IMR-90 (cell line): ENCODE data around the gene ZNF544.

Experiments used
- BHLHE40 ChIP-seq: fragments of 150-350 bp; IDR thresholded peaks from 2 replicates; pipeline ENCODE4 v1.6.1; 2016; ENCODE audit warnings: mild to moderate bottlenecking, low read depth, low read length
- CEBPB ChIP-seq: IDR thresholded peaks from 2 replicates; pipeline ENCODE4 v1.6.1; 2012; ENCODE audit warnings: low read depth, low read length, improper control_type of control experiment
- CTCF ChIP-seq: conservative IDR thresholded peaks from 2 replicates; pipeline ENCODE4 v1.5.1; 2012; ENCODE audit warnings: mild to moderate bottlenecking, low read depth, low read length, improper control_type of control experiment
- FOS ChIP-seq: fragments of 150-350 bp; IDR thresholded peaks from 2 replicates; pipeline ENCODE4 v1.6.1; 2016; ENCODE audit warnings: low read depth, low read length
- MAZ ChIP-seq: IDR thresholded peaks from 2 replicates; pipeline ENCODE4 v1.6.1; 2012; ENCODE audit warnings: low read depth, mild to moderate bottlenecking, low read length, improper control_type of control experiment, moderate library complexity, borderline replicate concordance
- MXI1 ChIP-seq: IDR thresholded peaks from 2 replicates; pipeline ENCODE4 v1.6.1; 2012; ENCODE audit warnings: low read depth, mild to moderate bottlenecking, low read length, moderate library complexity, borderline replicate concordance
- POLR2A ChIP-seq: IDR thresholded peaks from 2 replicates; pipeline ENCODE4 v1.6.1; 2012; ENCODE audit warnings: mild to moderate bottlenecking, low read depth, low read length
- RAD21 ChIP-seq: IDR thresholded peaks from 2 replicates; pipeline ENCODE4 v1.6.1; 2012; ENCODE audit warnings: low read length, improper control_type of control experiment
- RCOR1 ChIP-seq: IDR thresholded peaks from 2 replicates; pipeline ENCODE4 v1.6.1; 2012; ENCODE audit warnings: mild to moderate bottlenecking, low read length, improper control_type of control experiment; ENCODE audit not compliant: insufficient replicate concordance
- RFX5 ChIP-seq: IDR thresholded peaks from 2 replicates; pipeline ENCODE4 v1.8.0; 2012; ENCODE audit warnings: low read depth, mild to moderate bottlenecking, low read length, moderate library complexity
- SMC3 ChIP-seq: fragments of 150-350 bp; IDR thresholded peaks from 2 replicates; pipeline ENCODE4 v1.6.1; 2016; ENCODE audit warnings: low read depth, mild to moderate bottlenecking, antibody characterized with exemption, low read length, moderate library complexity
- TF ChIP-seq, protein P1 (sequence below): fragments of 150-350 bp; IDR thresholded peaks from 2 replicates; pipeline ENCODE4 v1.6.1; 2016; ENCODE audit warnings: low read depth, mild to moderate bottlenecking, low read length, moderate library complexity, borderline replicate concordance

- TF ChIP-seq CEBPB (no peak), CTCF (0 out of 2 replicates have a peak, but pooled peaks have one; percentile 4), MAZ (peak; percentile 10; the same call in 1 of the 2 replicates), RAD21 (no peak), BHLHE40 (no peak), POLR2A (no peak), RCOR1 (no peak), RFX5 (no peak), SMC3 (no peak), MXI1 (peak; percentile 58; the same call in 1 of the 2 replicates), FOS (no peak)
- TF ChIP-seq, protein P1, sequence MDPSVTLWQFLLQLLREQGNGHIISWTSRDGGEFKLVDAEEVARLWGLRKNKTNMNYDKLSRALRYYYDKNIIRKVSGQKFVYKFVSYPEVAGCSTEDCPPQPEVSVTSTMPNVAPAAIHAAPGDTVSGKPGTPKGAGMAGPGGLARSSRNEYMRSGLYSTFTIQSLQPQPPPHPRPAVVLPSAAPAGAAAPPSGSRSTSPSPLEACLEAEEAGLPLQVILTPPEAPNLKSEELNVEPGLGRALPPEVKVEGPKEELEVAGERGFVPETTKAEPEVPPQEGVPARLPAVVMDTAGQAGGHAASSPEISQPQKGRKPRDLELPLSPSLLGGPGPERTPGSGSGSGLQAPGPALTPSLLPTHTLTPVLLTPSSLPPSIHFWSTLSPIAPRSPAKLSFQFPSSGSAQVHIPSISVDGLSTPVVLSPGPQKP = no peak
Observed at GRCh38 chr19:58228585-58229254, at the start of gene ZNF544.
